ENCODE measurements around the gene HNRNPA3.
A peak's percentile ranks its signal among the peaks of the same experiment; 100 is the strongest.

- no peak for TF ChIP-seq EZH2 (IDR thresholded peaks at IDR 0.05)
- peak; percentile 95 for TF ChIP-seq POLR2AphosphoS5 (IDR thresholded peaks at IDR 0.05; ENCODE audit: borderline replicate concordance, low read depth, low read length)
- TF ChIP-seq FOXP2 (optimal IDR thresholded peaks at IDR 0.05; ENCODE audit: control extremely low read depth, extremely low read length, insufficient read depth), result no peak
Observed at GRCh38 chr2:177212106-177212890, at the start of gene HNRNPA3.
